ENCODE results near the gene HACD2. TPM values are rescaled to one million over a fixed set of nuclear protein-coding genes. Genes with fewer than 3 reads are reported as not detected.

Gene HACD2
- polyA plus RNA-seq, 1 donor from 2014 or later: 23.9 TPM

GRCh38 chr3:123534264-123534663 lies 50.6 kb downstream of the HACD2 start:
- peaks cover 1% of the 10 kb centered on the region for H3K36me3 Mint-ChIP-seq
- H3K9me3 Mint-ChIP-seq: no peaks in the 10 kb centered on the region
- no peaks in the 10 kb centered on the region for H3K27me3 Mint-ChIP-seq
- H3K27ac Mint-ChIP-seq: no peak overlapping the region
- no peak overlapping the region for H3K4me3 Mint-ChIP-seq
- peaks cover 2 to 7% (median 6%) of the 10 kb centered on the region in 3 donors for H3K4me1 Mint-ChIP-seq

- Mint-ChIP-seq H3K4me1 (peaks cover 2 to 7% (median 6%) of the 10 kb centered on the region in 3 donors), H3K27me3 (no peaks in the 10 kb centered on the region), H3K27ac (no peak overlapping the region), H3K36me3 (peaks cover 1% of the 10 kb centered on the region), H3K9me3 (no peaks in the 10 kb centered on the region), H3K4me3 (no peak overlapping the region)
Observed at GRCh38 chr3:123533554-123534159, 51.2 kb downstream of the HACD2 start.

DNA sequence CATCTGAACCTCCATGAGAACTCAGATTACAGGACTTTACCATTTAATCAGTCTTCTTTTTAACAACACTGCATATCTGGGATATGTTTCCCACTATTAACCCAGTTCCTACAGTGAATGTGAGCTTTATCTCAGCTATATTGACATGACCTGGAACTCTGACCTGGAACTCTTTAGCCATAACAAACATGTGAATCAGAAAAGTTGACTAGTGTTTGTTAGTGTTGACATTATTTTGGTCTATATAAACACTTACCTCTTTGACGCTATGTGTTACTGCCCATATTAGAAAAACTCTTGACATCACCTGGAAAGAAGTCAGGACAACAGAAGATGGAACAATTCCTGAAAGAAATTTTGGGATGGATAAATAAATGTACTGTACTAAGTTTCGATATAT lies 56.7 kb downstream of the HACD2 start:
- H3K27me3 Mint-ChIP-seq: no peaks in the 10 kb centered on the region
- no peak overlapping the region for H3K27ac Mint-ChIP-seq
- no peak overlapping the region for H3K4me3 Mint-ChIP-seq
- H3K36me3 Mint-ChIP-seq: peaks cover 8% of the 10 kb centered on the region
- peaks cover 6 to 9% (median 8%) of the 10 kb centered on the region in 3 donors for H3K4me1 Mint-ChIP-seq
- no peaks in the 10 kb centered on the region for H3K9me3 Mint-ChIP-seq

- Mint-ChIP-seq H3K27me3 (no peaks in the 10 kb centered on the region), H3K36me3 (peaks cover 8% of the 10 kb centered on the region), H3K4me3 (no peak overlapping the region), H3K4me1 (peaks cover 6 to 9% (median 8%) of the 10 kb centered on the region in 3 donors), H3K9me3 (no peaks in the 10 kb centered on the region), H3K27ac (peak overlapping the region in 1 of 3 donors; percentile 53)
Observed at GRCh38 chr3:123527046-123527445, 57.8 kb downstream of the HACD2 start.

GRCh38 chr3:123526474-123526873 lies 58.4 kb downstream of the HACD2 start:
- Mint-ChIP-seq H3K27me3 (no peaks in the 10 kb centered on the region), H3K36me3 (peaks cover 11% of the 10 kb centered on the region), H3K4me3 (no peak overlapping the region), H3K27ac (peak overlapping the region in 1 of 3 donors; percentile 13), H3K4me1 (peaks cover 8 to 11% (median 10%) of the 10 kb centered on the region in 3 donors), H3K9me3 (no peaks in the 10 kb centered on the region)

DNA sequence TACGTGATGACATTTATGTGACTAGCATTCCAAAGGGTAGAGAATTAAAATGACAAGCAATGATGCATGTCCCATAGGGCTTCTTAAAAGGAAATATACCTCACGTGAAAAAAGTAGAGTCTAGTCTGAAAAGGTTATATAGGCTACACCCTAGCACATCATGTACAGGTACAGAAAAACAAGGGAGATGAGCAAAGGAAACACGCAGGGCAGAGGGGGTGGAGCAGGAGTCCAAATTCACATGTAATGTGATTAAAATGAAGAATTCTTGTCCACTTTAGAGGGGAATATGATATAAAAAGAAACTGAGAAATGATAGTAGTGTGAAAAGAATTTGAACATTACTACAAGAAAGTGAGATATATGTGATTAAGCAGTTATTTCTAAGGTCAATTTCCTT lies 59.4 kb downstream of the HACD2 start:
- H3K9me3 Mint-ChIP-seq: no peaks in the 10 kb centered on the region
- H3K36me3 Mint-ChIP-seq: peaks cover 13% of the 10 kb centered on the region
- H3K4me3 Mint-ChIP-seq: no peak overlapping the region
- no peaks in the 10 kb centered on the region for H3K27me3 Mint-ChIP-seq
- peaks cover 8 to 15% (median 10%) of the 10 kb centered on the region in 3 donors for H3K4me1 Mint-ChIP-seq
- H3K27ac Mint-ChIP-seq: peak overlapping the region in 1 of 3 donors; percentile 8

GRCh38 chr3:123524981-123525380 lies 59.9 kb downstream of the HACD2 start:
- Mint-ChIP-seq H3K9me3 (no peaks in the 10 kb centered on the region), H3K36me3 (peaks cover 13% of the 10 kb centered on the region), H3K4me1 (peaks cover 8 to 15% (median 10%) of the 10 kb centered on the region in 3 donors), H3K27me3 (no peaks in the 10 kb centered on the region), H3K27ac (peak overlapping the region in 1 of 3 donors; percentile 8), H3K4me3 (no peak overlapping the region)

GRCh38 chr3:123523023-123523412 lies 61.8 kb downstream of the HACD2 start:
- peaks cover 8 to 18% (median 10%) of the 10 kb centered on the region in 3 donors for H3K4me1 Mint-ChIP-seq
- no peaks in the 10 kb centered on the region for H3K27me3 Mint-ChIP-seq
- H3K9me3 Mint-ChIP-seq: no peaks in the 10 kb centered on the region
- no peak overlapping the region for H3K4me3 Mint-ChIP-seq
- H3K27ac Mint-ChIP-seq: peak overlapping the region in 1 of 3 donors; percentile 57
- peaks cover 13% of the 10 kb centered on the region for H3K36me3 Mint-ChIP-seq

GRCh38 chr3:123522320-123523022 lies 62.4 kb downstream of the HACD2 start:
- Mint-ChIP-seq H3K36me3 (peaks cover 13% of the 10 kb centered on the region), H3K27ac (no peak overlapping the region), H3K9me3 (no peaks in the 10 kb centered on the region), H3K27me3 (no peaks in the 10 kb centered on the region), H3K4me1 (peaks cover 8 to 17% (median 10%) of the 10 kb centered on the region in 3 donors), H3K4me3 (no peak overlapping the region)

- Mint-ChIP-seq H3K36me3 (peaks cover 9% of the 10 kb centered on the region), H3K27me3 (no peaks in the 10 kb centered on the region), H3K4me1 (peaks cover 4 to 11% (median 4%) of the 10 kb centered on the region in 3 donors), H3K9me3 (no peaks in the 10 kb centered on the region), H3K27ac (peak overlapping the region in 1 of 3 donors; percentile 6), H3K4me3 (peak overlapping the region in 1 of 4 donors; percentile 28)
Observed at GRCh38 chr3:123521179-123521969, 63.5 kb downstream of the HACD2 start.

GRCh38 chr3:123520656-123521055 lies 64.2 kb downstream of the HACD2 start:
- H3K36me3 Mint-ChIP-seq: peaks cover 9% of the 10 kb centered on the region
- H3K4me3 Mint-ChIP-seq: no peak overlapping the region
- H3K9me3 Mint-ChIP-seq: no peaks in the 10 kb centered on the region
- H3K27me3 Mint-ChIP-seq: no peaks in the 10 kb centered on the region
- H3K4me1 Mint-ChIP-seq: peaks cover 2 to 11% (median 4%) of the 10 kb centered on the region in 3 donors
- H3K27ac Mint-ChIP-seq: no peak overlapping the region

DNA sequence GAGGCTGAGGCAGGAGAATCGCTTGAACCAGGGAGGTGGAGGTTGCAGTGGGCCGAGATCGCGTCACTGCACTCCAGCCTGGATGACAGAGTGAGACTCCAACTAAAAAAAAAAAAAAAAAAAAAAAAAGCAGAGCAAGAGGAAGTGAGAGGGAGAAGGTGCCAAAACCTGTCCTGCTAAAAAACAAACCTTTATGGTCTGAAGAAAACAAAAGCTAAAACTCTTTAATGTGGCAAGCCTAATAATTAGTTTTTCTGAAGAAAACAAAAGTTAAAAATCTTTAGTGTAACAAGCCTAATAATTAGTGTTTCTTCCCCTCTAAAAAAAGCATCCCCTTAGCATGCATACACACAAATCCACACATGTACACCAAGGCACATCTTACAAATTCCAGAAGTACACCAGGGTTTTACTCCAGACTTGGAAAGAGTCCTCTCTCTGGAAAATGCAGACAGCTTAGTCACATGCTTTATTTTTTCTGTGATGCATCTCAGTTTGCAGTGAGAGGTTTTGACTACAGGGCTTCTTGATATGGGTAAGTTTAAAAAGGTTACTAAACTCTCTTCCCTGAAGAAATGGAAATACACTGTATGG lies 65.9 kb downstream of the HACD2 start:
- Mint-ChIP-seq H3K27ac (no peak overlapping the region), H3K36me3 (peaks cover 11% of the 10 kb centered on the region)

DNA sequence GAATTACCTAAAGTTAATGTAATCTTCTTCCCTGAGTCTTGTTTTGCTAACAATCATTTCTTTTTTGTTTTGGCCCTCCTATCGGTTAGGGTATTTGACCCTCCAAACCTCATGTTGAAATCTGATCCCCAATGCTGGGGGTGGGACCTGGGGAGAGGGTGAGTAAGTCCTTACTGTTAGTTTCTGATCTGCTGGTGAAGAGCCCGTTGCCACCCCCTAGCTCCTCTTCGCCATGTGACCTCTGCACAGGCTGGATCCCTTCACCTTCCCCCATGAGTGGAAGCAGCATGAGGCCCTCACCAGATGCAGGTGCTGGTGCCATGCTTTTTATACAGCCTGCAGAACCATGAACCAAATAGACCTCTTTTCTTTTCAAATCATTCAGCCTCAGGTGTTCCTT lies 73.1 kb downstream of the HACD2 start:
- no peak overlapping the region for H3K4me3 Mint-ChIP-seq
- H3K36me3 Mint-ChIP-seq: peaks cover 14% of the 10 kb centered on the region
- no peak overlapping the region for H3K27ac Mint-ChIP-seq

More for the DNA sequence above, 65.9 kb downstream of the HACD2 start:
- H3K4me1 Mint-ChIP-seq: peaks cover 0 to 11% (median 4%) of the 10 kb centered on the region in 3 donors
- H3K9me3 Mint-ChIP-seq: no peaks in the 10 kb centered on the region
- H3K27me3 Mint-ChIP-seq: no peaks in the 10 kb centered on the region
- no peak overlapping the region for H3K4me3 Mint-ChIP-seq

GRCh38 chr3:123511084-123511483 lies 73.8 kb downstream of the HACD2 start:
- no peaks in the 10 kb centered on the region for H3K27me3 Mint-ChIP-seq
- no peak overlapping the region for H3K27ac Mint-ChIP-seq
- no peaks in the 10 kb centered on the region for H3K9me3 Mint-ChIP-seq
- no peaks in the 10 kb centered on the region for H3K4me1 Mint-ChIP-seq
- peaks cover 14% of the 10 kb centered on the region for H3K36me3 Mint-ChIP-seq
- H3K4me3 Mint-ChIP-seq: no peak overlapping the region

More for the DNA sequence above, 73.1 kb downstream of the HACD2 start:
- Mint-ChIP-seq H3K27me3 (no peaks in the 10 kb centered on the region), H3K9me3 (no peaks in the 10 kb centered on the region), H3K4me1 (no peaks in the 10 kb centered on the region)

DNA sequence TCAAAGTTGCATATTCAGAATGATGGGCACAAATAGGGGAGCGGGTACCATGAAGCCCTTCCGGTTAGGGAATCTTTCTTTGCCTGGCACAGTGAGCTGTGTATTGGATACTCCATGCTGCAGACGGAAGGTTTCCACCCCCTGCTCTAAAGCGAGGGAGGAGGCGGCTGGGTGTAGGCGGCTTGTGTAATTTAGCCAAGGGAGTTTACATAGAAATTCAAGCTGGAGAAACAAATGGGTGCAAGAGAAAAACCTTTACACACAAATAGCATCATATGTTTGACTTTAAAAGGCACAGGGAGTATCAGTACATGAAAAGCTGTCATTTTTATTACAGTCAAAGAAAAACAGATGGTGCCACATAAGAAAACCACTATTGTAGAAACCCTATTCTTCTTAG lies 76.7 kb downstream of the HACD2 start:
- H3K27ac Mint-ChIP-seq: no peak overlapping the region
- H3K9me3 Mint-ChIP-seq: no peaks in the 10 kb centered on the region
- peaks cover 13% of the 10 kb centered on the region for H3K36me3 Mint-ChIP-seq
- H3K4me1 Mint-ChIP-seq: peaks cover 0 to 2% (median 0%) of the 10 kb centered on the region in 3 donors
- no peaks in the 10 kb centered on the region for H3K27me3 Mint-ChIP-seq
- no peak overlapping the region for H3K4me3 Mint-ChIP-seq
